ENCODE data around the gene TNFRSF19.

GRCh38 chr13:23552661-23553060 lies 17.6 kb upstream of the TNFRSF19 start:
- TF ChIP-seq CTCF (IDR thresholded peaks at IDR 0.05) (no peak), POLR2A (IDR thresholded peaks at IDR 0.05) (no peak), POLR2AphosphoS5 (IDR thresholded peaks at IDR 0.05) (no peak)

All from prostate gland (tissue), 2 donors.